SK-N-SH (cell line): ENCODE measurements around the gene INPP5A. TPM values are rescaled to one million over a fixed set of nuclear protein-coding genes. Genes with fewer than 3 reads are reported as not detected.

ENCODE experiments used
- CTCF ChIA-PET: fragments of 300-600, 350-600 bp; formaldehyde crosslinking; extraction: SDS; loops from one replicate; lab custom pipeline; 2021; lab: Yijun Ruan, JAX
- POLR2A ChIA-PET: fragments of 350-600 bp; sonication (Branson Sonifier 250); formaldehyde crosslinking; extraction: SDS; loops from one replicate; lab custom pipeline; 2020; ENCODE audit warnings: antibody characterized with exemption, inconsistent platforms; lab: Yijun Ruan, JAX
- DNase-seq: peaks from one replicate; pipeline ENCODE4 v3.0.0; 2012
- H2AFZ ChIP-seq: fragments of 200-600 bp; sonication (generic); 2 replicates; pipeline ENCODE4 v1.8.1; 2016; ENCODE audit warnings: antibody characterized with exemption, mild to moderate bottlenecking, low read depth
- H3F3A ChIP-seq: fragments of 200-600 bp; sonication (generic); replicated peaks from 2 replicates; pipeline ENCODE3; 2016; ENCODE audit warnings: antibody characterized with exemption, mild to moderate bottlenecking; ENCODE audit not compliant: insufficient read depth
- H3K27ac ChIP-seq, 2 experiments: fragments of 200-500 bp in 1 of 2; fragments of 200-600 bp in 1 of 2; sonication (Bioruptor generic) in 1 of 2; sonication (generic), shearing (Covaris generic) in 1 of 2; 2 replicates each; pipeline versions ENCODE4 v1.5.1 to v1.6.1; 2014 to 2016; ENCODE audit warnings: low read depth in 2 of 2, inconsistent platforms in 1 of 2, low read length in 1 of 2, mild to moderate bottlenecking in 1 of 2, mixed read lengths in 1 of 2
- H3K27me3 ChIP-seq: fragments of 200-600 bp; sonication (generic), shearing (Covaris generic); 2 replicates; pipeline ENCODE4 v1.6.1; 2016; ENCODE audit warnings: mixed run types; ENCODE audit not compliant: insufficient read depth
- H3K36me3 ChIP-seq, 2 experiments: fragments of 200-500 bp in 1 of 2; fragments of 200-600 bp in 1 of 2; sonication (Bioruptor generic) in 1 of 2; sonication (generic) in 1 of 2; replicated peaks in 1 of 2; 2 replicates each; pipeline versions ENCODE3 to v1.5.1; 2014 to 2016; ENCODE audit warnings: low read length in 1 of 2, mild to moderate bottlenecking in 1 of 2; ENCODE audit not compliant: insufficient read depth in 2 of 2, control insufficient read depth in 1 of 2
- H3K4me1 ChIP-seq, 2 experiments: fragments of 200-500 bp in 1 of 2; fragments of 200-600 bp in 1 of 2; sonication (Bioruptor generic) in 1 of 2; sonication (generic), shearing (Covaris generic) in 1 of 2; 2 replicates each; pipeline versions ENCODE4 v1.5.1 to v1.6.1; 2014 to 2016; ENCODE audit warnings: low read depth in 1 of 2, low read length in 1 of 2, mixed run types in 1 of 2; ENCODE audit not compliant: insufficient read depth in 2 of 2, control insufficient read depth in 1 of 2
- H3K4me2 ChIP-seq: fragments of 200-600 bp; sonication (generic), shearing (Covaris generic); 2 replicates; pipeline ENCODE4 v1.6.1; 2017; ENCODE audit warnings: mixed run types
- H3K4me3 ChIP-seq, 2 experiments: fragments of 200-500 bp in 1 of 2; fragments of 200-600 bp in 1 of 2; sonication (Bioruptor generic) in 1 of 2; sonication (generic), shearing (Covaris generic) in 1 of 2; 2 replicates each; pipeline versions ENCODE4 v1.5.1 to v1.8.1; 2014 to 2016; ENCODE audit warnings: low read depth in 2 of 2, inconsistent platforms in 1 of 2, low read length in 1 of 2, mild to moderate bottlenecking in 1 of 2, mixed read lengths in 1 of 2, moderate library complexity in 1 of 2
- H3K79me2 ChIP-seq: fragments of 200-600 bp; sonication (generic); 2 replicates; pipeline ENCODE4 v1.8.1; 2017; ENCODE audit warnings: mild to moderate bottlenecking; ENCODE audit not compliant: insufficient read depth
- H3K9ac ChIP-seq: fragments of 200-600 bp; sonication (generic); 2 replicates; pipeline ENCODE4 v1.6.1; 2017; ENCODE audit warnings: mixed run types
- H3K9me2 ChIP-seq: fragments of 200-600 bp; sonication (generic); 2 replicates; pipeline ENCODE4 v1.6.1; 2017; ENCODE audit warnings: mixed run types
- H3K9me3 ChIP-seq: fragments of 200-600 bp; sonication (generic); 2 replicates; pipeline ENCODE4 v1.6.1; 2017; ENCODE audit warnings: mixed run types, mild to moderate bottlenecking, moderate library complexity
- H4K20me1 ChIP-seq: fragments of 200-600 bp; sonication (generic); 2 replicates; pipeline ENCODE4 v1.6.1; 2017; ENCODE audit warnings: mild to moderate bottlenecking, mixed run types; ENCODE audit not compliant: insufficient read depth
- ELF1 ChIP-seq: IDR thresholded peaks from 2 replicates; pipeline ENCODE4 v1.4.0; 2012
- EP300 ChIP-seq, 2 experiments: IDR thresholded peaks; 2 replicates each; pipeline versions ENCODE4 v1.4.0 to v1.6.1; 2012; ENCODE audit warnings: borderline replicate concordance in 1 of 2, low read depth in 1 of 2, low read length in 1 of 2
- EZH2phosphoT487 ChIP-seq: fragments of 200-600 bp; sonication (generic); IDR thresholded peaks from 2 replicates; pipeline ENCODE4 v1.6.1; 2017; ENCODE audit warnings: low read depth, mixed run types, mild to moderate bottlenecking, antibody characterized with exemption, moderate library complexity, borderline replicate concordance
- FOSL2 ChIP-seq: IDR thresholded peaks from 2 replicates; pipeline ENCODE4 v1.4.0; 2012; ENCODE audit warnings: low read depth, mild to moderate bottlenecking, moderate library complexity, borderline replicate concordance
- FOXJ3 ChIP-seq: sonication (generic); formaldehyde crosslinking; IDR thresholded peaks from 2 replicates; pipeline ENCODE4 v1.5.1; 2020; ENCODE audit warnings: mild to moderate bottlenecking, missing genetic modification reagents
- GABPA ChIP-seq: IDR thresholded peaks from 2 replicates; pipeline ENCODE4 v1.4.0; 2012; ENCODE audit warnings: low read depth, mild to moderate bottlenecking
- JUND ChIP-seq: IDR thresholded peaks from 2 replicates; pipeline ENCODE4 v1.4.0; 2012
- POLR2AphosphoS5 ChIP-seq: IDR thresholded peaks from 2 replicates; pipeline ENCODE4 v1.6.1; 2012; ENCODE audit warnings: low read depth, low read length
- RAD21 ChIP-seq: IDR thresholded peaks from 2 replicates; pipeline ENCODE4 v1.6.1; 2012; ENCODE audit warnings: mild to moderate bottlenecking, low read length
- RCOR1 ChIP-seq: fragments of 150-350 bp; IDR thresholded peaks from 2 replicates; pipeline ENCODE4 v1.6.1; 2017; ENCODE audit warnings: antibody characterized with exemption, low read length
- RFX5 ChIP-seq: IDR thresholded peaks from 2 replicates; pipeline ENCODE4 v1.6.1; 2012; ENCODE audit warnings: mild to moderate bottlenecking, improper control_type of control experiment, low read length
- RXRA ChIP-seq: IDR thresholded peaks from 2 replicates; pipeline ENCODE4 v1.4.0; 2012; ENCODE audit warnings: low read depth, mild to moderate bottlenecking, borderline replicate concordance
- SIN3A ChIP-seq: IDR thresholded peaks from 2 replicates; pipeline ENCODE4 v1.6.1; 2012; ENCODE audit warnings: low read depth, mild to moderate bottlenecking, low read length, moderate library complexity, borderline replicate concordance
- SMC3 ChIP-seq: IDR thresholded peaks from 2 replicates; pipeline ENCODE4 v1.6.1; 2012; ENCODE audit warnings: low read depth, low read length, improper control_type of control experiment
- TCF12 ChIP-seq: IDR thresholded peaks from 2 replicates; pipeline ENCODE4 v1.4.0; 2012
- TEAD4 ChIP-seq: IDR thresholded peaks from 2 replicates; pipeline ENCODE4 v1.4.0; 2012; ENCODE audit warnings: mild to moderate bottlenecking, borderline replicate concordance; ENCODE audit not compliant: insufficient read depth
- YY1 ChIP-seq: IDR thresholded peaks from 2 replicates; pipeline ENCODE4 v1.4.0; 2012; ENCODE audit warnings: low read depth, mild to moderate bottlenecking
- WGBS: methylation state at CpG from one replicate; pipeline ENCODE4 v1.1.6; 2017; ENCODE audit warnings: low lambda C conversion rate; 5-methylcytosine and 5-hydroxymethylcytosine counted together
- polyA plus RNA-seq, 3 experiments: library from polyadenylated mRNA; depleted of rRNA; stranded (reverse); fragments of >200 nt; gene quantifications; 2 replicates each; pipeline ENCODE4 v1.2.3, GENCODE V29; 2012
- TF ChIP-seq, protein P1 (sequence below): fragments of 200-600 bp; sonication (generic); IDR thresholded peaks from 2 replicates; pipeline ENCODE4 v1.6.1; 2017; ENCODE audit warnings: antibody characterized with exemption, mild to moderate bottlenecking, moderate library complexity
- TF ChIP-seq, protein P2 (sequence below): IDR thresholded peaks from 2 replicates; pipeline ENCODE4 v1.4.0; 2012; ENCODE audit warnings: low read depth, borderline replicate concordance
- TF ChIP-seq, protein P3 (sequence below): fragments of 150-350 bp; IDR thresholded peaks from 2 replicates; pipeline ENCODE4 v1.6.1; 2016; ENCODE audit warnings: mild to moderate bottlenecking, low read depth, low read length
- TF ChIP-seq, protein P4 (sequence below): IDR thresholded peaks from 2 replicates; pipeline ENCODE4 v1.6.1; 2012; ENCODE audit warnings: mild to moderate bottlenecking, low read depth, low read length, moderate library complexity
- TF ChIP-seq, protein P5 (sequence below): IDR thresholded peaks from 2 replicates; pipeline ENCODE4 v1.4.0; 2012; ENCODE audit warnings: low read depth
- TF ChIP-seq, protein P6 (sequence below): fragments of 150-350 bp; IDR thresholded peaks from 2 replicates; pipeline ENCODE4 v1.6.1; 2017; ENCODE audit warnings: antibody characterized with exemption, low read length, low read depth, borderline replicate concordance

INPP5A gene
- polyA plus RNA-seq, 1 of the 3 experiments (the other 2 are of a cell fraction) = 12.0 TPM

DNA sequence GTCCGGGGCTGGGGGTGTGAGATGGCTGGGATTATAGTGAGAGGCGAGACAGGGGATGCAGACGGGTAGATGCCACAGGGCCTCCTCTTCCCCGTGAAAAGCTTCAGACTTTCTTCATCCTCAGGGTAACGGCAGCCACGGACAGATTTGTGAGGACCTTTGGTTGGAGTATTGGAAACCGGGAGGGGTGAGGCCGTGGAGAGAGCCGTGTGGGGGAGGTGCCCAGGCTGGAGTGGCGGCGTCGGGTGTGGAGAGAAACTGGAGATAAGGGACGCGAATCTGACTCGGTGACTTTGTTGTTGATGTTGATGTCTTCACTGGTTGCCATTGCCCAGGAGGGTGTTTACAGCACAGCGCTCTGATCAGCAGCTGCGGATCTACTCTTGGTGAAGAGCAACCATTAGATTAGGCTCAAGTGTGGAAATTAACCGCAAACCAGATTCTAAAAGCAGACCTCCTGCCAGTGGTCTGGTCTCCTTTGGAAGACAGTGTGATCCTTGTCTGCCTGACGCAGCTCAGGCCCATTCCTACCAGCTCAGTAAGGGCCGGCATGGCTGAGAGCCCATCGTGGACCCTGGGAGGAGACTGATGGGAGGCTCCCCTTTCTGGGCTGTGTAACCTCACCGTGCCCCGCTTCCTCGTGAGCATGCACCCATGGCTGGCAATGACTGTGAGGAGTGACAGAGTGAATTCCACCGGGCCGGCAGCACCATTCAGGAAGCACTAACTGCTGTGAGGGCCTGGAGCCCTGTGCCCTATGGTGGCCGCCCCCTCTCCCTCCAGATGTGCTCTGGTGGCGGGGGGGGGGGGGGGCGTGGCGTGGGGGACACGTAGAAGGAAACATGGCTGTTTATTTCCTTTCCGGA, 90.3 kb downstream of the INPP5A start:
- no peaks in the 10 kb centered on the region for H3K27me3 ChIP-seq
- H3K9me3 ChIP-seq = no peaks in the 10 kb centered on the region
- POLR2A ChIA-PET = interaction anchor here (0.8 kb wide), 1 partner anchor 12 kb away, joined by 3 read pairs; no protein-coding TSS in a partner anchor
- H3K27ac ChIP-seq = peak overlapping the region in 1 of 2 experiments; percentile 95; a peak in 2 of 4 replicates
- CTCF ChIA-PET = interaction anchor here (0.6 to 1.7 kb wide), 5 partner anchors 10 to 169 kb away, joined by 3 to 5 read pairs (median 4); no protein-coding TSS in a partner anchor
- H3K4me3 ChIP-seq = no peak overlapping the region; a peak in 1 of 4 replicates
- 58% methylated on average over 25 of the region's 32 CpGs for WGBS
- no peaks in the 10 kb centered on the region for H3F3A ChIP-seq
- no peaks in the 10 kb centered on the region for H3K9me2 ChIP-seq
- peaks cover 0 to 54% of the 10 kb centered on the region in 2 experiments; a peak in 2 of 4 replicates for H3K4me1 ChIP-seq
- H4K20me1 ChIP-seq = 0 out of 2 replicates have a peak, but pooled peaks cover 2% of the 10 kb centered on the region
- H3K4me2 ChIP-seq = no peak overlapping the region
- no peak overlapping the region for H3K9ac ChIP-seq
- DNase-seq = peak; percentile 94
- H2AFZ ChIP-seq = no peak overlapping the region
- no peaks in the 10 kb centered on the region for H3K36me3 ChIP-seq
- H3K79me2 ChIP-seq = no peaks in the 10 kb centered on the region
- TF ChIP-seq EP300 (IDR thresholded peaks at IDR 0.05; ENCODE audit: borderline replicate concordance in 1 of 2, low read depth in 1 of 2, low read length in 1 of 2) (peak in 1 of 2 experiments; percentile 21; a peak in 1 of 4 replicates), RCOR1 (peak; percentile 14; the same call in 1 of the 2 replicates), RFX5 (no peak), RXRA (no peak), TEAD4 (no peak), RAD21 (peak; percentile 1; the same call in 1 of the 2 replicates), TCF12 (no peak), SMC3 (no peak), POLR2AphosphoS5 (no peak), EZH2phosphoT487 (no peak), SIN3A (no peak), ELF1 (no peak), YY1 (no peak), FOXJ3 (CRISPR knock-in tag) (0 out of 2 replicates have a peak, but pooled peaks have one; percentile 11), GABPA (no peak), JUND (no peak), FOSL2 (no peak)
- TF ChIP-seq, protein P1, sequence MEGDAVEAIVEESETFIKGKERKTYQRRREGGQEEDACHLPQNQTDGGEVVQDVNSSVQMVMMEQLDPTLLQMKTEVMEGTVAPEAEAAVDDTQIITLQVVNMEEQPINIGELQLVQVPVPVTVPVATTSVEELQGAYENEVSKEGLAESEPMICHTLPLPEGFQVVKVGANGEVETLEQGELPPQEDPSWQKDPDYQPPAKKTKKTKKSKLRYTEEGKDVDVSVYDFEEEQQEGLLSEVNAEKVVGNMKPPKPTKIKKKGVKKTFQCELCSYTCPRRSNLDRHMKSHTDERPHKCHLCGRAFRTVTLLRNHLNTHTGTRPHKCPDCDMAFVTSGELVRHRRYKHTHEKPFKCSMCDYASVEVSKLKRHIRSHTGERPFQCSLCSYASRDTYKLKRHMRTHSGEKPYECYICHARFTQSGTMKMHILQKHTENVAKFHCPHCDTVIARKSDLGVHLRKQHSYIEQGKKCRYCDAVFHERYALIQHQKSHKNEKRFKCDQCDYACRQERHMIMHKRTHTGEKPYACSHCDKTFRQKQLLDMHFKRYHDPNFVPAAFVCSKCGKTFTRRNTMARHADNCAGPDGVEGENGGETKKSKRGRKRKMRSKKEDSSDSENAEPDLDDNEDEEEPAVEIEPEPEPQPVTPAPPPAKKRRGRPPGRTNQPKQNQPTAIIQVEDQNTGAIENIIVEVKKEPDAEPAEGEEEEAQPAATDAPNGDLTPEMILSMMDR = no peak
- TF ChIP-seq, protein P2, sequence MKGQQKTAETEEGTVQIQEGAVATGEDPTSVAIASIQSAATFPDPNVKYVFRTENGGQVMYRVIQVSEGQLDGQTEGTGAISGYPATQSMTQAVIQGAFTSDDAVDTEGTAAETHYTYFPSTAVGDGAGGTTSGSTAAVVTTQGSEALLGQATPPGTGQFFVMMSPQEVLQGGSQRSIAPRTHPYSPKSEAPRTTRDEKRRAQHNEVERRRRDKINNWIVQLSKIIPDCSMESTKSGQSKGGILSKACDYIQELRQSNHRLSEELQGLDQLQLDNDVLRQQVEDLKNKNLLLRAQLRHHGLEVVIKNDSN = no peak
- TF ChIP-seq, protein P3, sequence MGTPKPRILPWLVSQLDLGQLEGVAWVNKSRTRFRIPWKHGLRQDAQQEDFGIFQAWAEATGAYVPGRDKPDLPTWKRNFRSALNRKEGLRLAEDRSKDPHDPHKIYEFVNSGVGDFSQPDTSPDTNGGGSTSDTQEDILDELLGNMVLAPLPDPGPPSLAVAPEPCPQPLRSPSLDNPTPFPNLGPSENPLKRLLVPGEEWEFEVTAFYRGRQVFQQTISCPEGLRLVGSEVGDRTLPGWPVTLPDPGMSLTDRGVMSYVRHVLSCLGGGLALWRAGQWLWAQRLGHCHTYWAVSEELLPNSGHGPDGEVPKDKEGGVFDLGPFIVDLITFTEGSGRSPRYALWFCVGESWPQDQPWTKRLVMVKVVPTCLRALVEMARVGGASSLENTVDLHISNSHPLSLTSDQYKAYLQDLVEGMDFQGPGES = no peak
- TF ChIP-seq, protein P4, sequence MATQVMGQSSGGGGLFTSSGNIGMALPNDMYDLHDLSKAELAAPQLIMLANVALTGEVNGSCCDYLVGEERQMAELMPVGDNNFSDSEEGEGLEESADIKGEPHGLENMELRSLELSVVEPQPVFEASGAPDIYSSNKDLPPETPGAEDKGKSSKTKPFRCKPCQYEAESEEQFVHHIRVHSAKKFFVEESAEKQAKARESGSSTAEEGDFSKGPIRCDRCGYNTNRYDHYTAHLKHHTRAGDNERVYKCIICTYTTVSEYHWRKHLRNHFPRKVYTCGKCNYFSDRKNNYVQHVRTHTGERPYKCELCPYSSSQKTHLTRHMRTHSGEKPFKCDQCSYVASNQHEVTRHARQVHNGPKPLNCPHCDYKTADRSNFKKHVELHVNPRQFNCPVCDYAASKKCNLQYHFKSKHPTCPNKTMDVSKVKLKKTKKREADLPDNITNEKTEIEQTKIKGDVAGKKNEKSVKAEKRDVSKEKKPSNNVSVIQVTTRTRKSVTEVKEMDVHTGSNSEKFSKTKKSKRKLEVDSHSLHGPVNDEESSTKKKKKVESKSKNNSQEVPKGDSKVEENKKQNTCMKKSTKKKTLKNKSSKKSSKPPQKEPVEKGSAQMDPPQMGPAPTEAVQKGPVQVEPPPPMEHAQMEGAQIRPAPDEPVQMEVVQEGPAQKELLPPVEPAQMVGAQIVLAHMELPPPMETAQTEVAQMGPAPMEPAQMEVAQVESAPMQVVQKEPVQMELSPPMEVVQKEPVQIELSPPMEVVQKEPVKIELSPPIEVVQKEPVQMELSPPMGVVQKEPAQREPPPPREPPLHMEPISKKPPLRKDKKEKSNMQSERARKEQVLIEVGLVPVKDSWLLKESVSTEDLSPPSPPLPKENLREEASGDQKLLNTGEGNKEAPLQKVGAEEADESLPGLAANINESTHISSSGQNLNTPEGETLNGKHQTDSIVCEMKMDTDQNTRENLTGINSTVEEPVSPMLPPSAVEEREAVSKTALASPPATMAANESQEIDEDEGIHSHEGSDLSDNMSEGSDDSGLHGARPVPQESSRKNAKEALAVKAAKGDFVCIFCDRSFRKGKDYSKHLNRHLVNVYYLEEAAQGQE = no peak
- TF ChIP-seq, protein P5, sequence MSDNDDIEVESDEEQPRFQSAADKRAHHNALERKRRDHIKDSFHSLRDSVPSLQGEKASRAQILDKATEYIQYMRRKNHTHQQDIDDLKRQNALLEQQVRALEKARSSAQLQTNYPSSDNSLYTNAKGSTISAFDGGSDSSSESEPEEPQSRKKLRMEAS = no peak
- TF ChIP-seq, protein P6, sequence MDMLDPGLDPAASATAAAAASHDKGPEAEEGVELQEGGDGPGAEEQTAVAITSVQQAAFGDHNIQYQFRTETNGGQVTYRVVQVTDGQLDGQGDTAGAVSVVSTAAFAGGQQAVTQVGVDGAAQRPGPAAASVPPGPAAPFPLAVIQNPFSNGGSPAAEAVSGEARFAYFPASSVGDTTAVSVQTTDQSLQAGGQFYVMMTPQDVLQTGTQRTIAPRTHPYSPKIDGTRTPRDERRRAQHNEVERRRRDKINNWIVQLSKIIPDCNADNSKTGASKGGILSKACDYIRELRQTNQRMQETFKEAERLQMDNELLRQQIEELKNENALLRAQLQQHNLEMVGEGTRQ = no peak
